ENCODE results near the gene LMLN. TPM values are rescaled to one million over a fixed set of nuclear protein-coding genes. Genes with fewer than 3 reads are reported as not detected.
A peak's percentile ranks its signal among the peaks of the same experiment; 100 is the strongest.
"Not testable (repeated sequence)": the region's sequence is repeated elsewhere in the genome, so short reads cannot be mapped to it uniquely, and the experiment has no call there.

LMLN gene
- total RNA-seq, 1 donor from 2014 or later, result 7.1 TPM

GRCh38 chr3:198081421-198081844 is 121.4 kb downstream of the LMLN start:
- H3K4me3 Mint-ChIP-seq (ENCODE audit: unreplicated experiment), result no peak overlapping the region
- no peak overlapping the region for H3K27ac Mint-ChIP-seq (ENCODE audit: unreplicated experiment)
- no peaks in the 10 kb centered on the region for H3K4me1 Mint-ChIP-seq (ENCODE audit: unreplicated experiment)
- no peaks in the 10 kb centered on the region for H3K9me3 Mint-ChIP-seq (ENCODE audit: unreplicated experiment)
- H3K36me3 Mint-ChIP-seq (ENCODE audit: low read depth, unreplicated experiment), result no peaks in the 10 kb centered on the region
- no peak for TF ChIP-seq CTCF (IDR thresholded peaks at IDR 0.05; ENCODE audit: unreplicated experiment)
- peak; percentile 12 for DNase-seq (ENCODE audit: low spot score)
- peaks cover 8% of the 10 kb centered on the region for H3K27me3 Mint-ChIP-seq (ENCODE audit: unreplicated experiment)

GRCh38 chr3:198082226-198082625 is 122.2 kb downstream of the LMLN start:
- H3K36me3 Mint-ChIP-seq (ENCODE audit: low read depth, unreplicated experiment); H3K27ac Mint-ChIP-seq (ENCODE audit: unreplicated experiment); DNase-seq (ENCODE audit: low spot score); H3K9me3 Mint-ChIP-seq (ENCODE audit: unreplicated experiment); H3K4me3 Mint-ChIP-seq (ENCODE audit: unreplicated experiment); H3K27me3 Mint-ChIP-seq (ENCODE audit: unreplicated experiment); H3K4me1 Mint-ChIP-seq (ENCODE audit: unreplicated experiment): not testable (repeated sequence)

- no peak for TF ChIP-seq CTCF (IDR thresholded peaks at IDR 0.05; ENCODE audit: unreplicated experiment)
- Mint-ChIP-seq H3K27me3 (ENCODE audit: unreplicated experiment) (peaks cover 2% of the 10 kb centered on the region), H3K27ac (ENCODE audit: unreplicated experiment) (no peak overlapping the region), H3K9me3 (ENCODE audit: unreplicated experiment) (no peaks in the 10 kb centered on the region), H3K36me3 (ENCODE audit: low read depth, unreplicated experiment) (no peaks in the 10 kb centered on the region), H3K4me1 (ENCODE audit: unreplicated experiment) (no peaks in the 10 kb centered on the region), H3K4me3 (ENCODE audit: unreplicated experiment) (no peak overlapping the region)
- no peak for DNase-seq (ENCODE audit: low spot score)
Measured at GRCh38 chr3:198088421-198088955, 128.5 kb downstream of the LMLN start.

- Mint-ChIP-seq H3K36me3 (ENCODE audit: low read depth, unreplicated experiment) (no peaks in the 10 kb centered on the region), H3K4me1 (ENCODE audit: unreplicated experiment) (no peaks in the 10 kb centered on the region), H3K27me3 (ENCODE audit: unreplicated experiment) (peaks cover 2% of the 10 kb centered on the region), H3K9me3 (ENCODE audit: unreplicated experiment) (no peaks in the 10 kb centered on the region), H3K4me3 (ENCODE audit: unreplicated experiment) (no peak overlapping the region), H3K27ac (ENCODE audit: unreplicated experiment) (no peak overlapping the region)
- no peak for TF ChIP-seq CTCF (IDR thresholded peaks at IDR 0.05; ENCODE audit: unreplicated experiment)
- DNase-seq (ENCODE audit: low spot score), result no peak
Measured at GRCh38 chr3:198090795-198091332, 130.8 kb downstream of the LMLN start.

GRCh38 chr3:198092276-198092675 is 132.3 kb downstream of the LMLN start:
- Mint-ChIP-seq H3K4me3 (ENCODE audit: unreplicated experiment) (no peak overlapping the region), H3K4me1 (ENCODE audit: unreplicated experiment) (no peaks in the 10 kb centered on the region), H3K27ac (ENCODE audit: unreplicated experiment) (no peak overlapping the region), H3K9me3 (ENCODE audit: unreplicated experiment) (no peaks in the 10 kb centered on the region), H3K27me3 (ENCODE audit: unreplicated experiment) (no peaks in the 10 kb centered on the region), H3K36me3 (ENCODE audit: low read depth, unreplicated experiment) (no peaks in the 10 kb centered on the region)
- no peak for TF ChIP-seq CTCF (IDR thresholded peaks at IDR 0.05; ENCODE audit: unreplicated experiment)
- no peak for DNase-seq (ENCODE audit: low spot score)
